ENCODE data around the gene EED.

The EED gene

GRCh38 chr11:86262387-86262786 lies 17.8 kb downstream of the EED start:
- no peak for TF ChIP-seq CTCF (IDR thresholded peaks at IDR 0.05; ENCODE audit: control extremely low read depth, extremely low read depth, low read depth, missing control alignments)
- ChIA-PET POLR2A (no interaction called here), CTCF (interaction anchor here (0.7 to 2.0 kb wide), 2 partner anchors 11 to 221 kb away, joined by 3 to 7 read pairs; no protein-coding TSS in a partner anchor)
- no peak for DNase-seq (ENCODE audit: extremely low spot score)

- TF ChIP-seq CTCF (IDR thresholded peaks at IDR 0.05; ENCODE audit: control extremely low read depth, extremely low read depth, low read depth, missing control alignments), result no peak
- POLR2A ChIA-PET, result no interaction called here
- DNase-seq (ENCODE audit: extremely low spot score), result no peak
- CTCF ChIA-PET, result interaction anchor here (0.8 to 1.5 kb wide), 2 partner anchors 19 to 71 kb away, joined by 3 read pairs; no protein-coding TSS in a partner anchor
Measured at GRCh38 chr11:86264649-86265048, 20.1 kb downstream of the EED start.

GRCh38 chr11:86265194-86265593 lies 20.6 kb downstream of the EED start:
- DNase-seq (ENCODE audit: extremely low spot score), result no peak
- ChIA-PET CTCF (interaction anchor here (1.5 to 1.9 kb wide), 2 partner anchors 22 to 72 kb away, joined by 3 to 5 read pairs; no protein-coding TSS in a partner anchor), POLR2A (no interaction called here)
- no peak for TF ChIP-seq CTCF (IDR thresholded peaks at IDR 0.05; ENCODE audit: control extremely low read depth, extremely low read depth, low read depth, missing control alignments)

GRCh38 chr11:86269645-86270044 lies 25.1 kb downstream of the EED start:
- TF ChIP-seq CTCF (IDR thresholded peaks at IDR 0.05; ENCODE audit: control extremely low read depth, extremely low read depth, low read depth, missing control alignments), result no peak
- ChIA-PET POLR2A (no interaction called here), CTCF (interaction anchor here (1.0 to 1.5 kb wide), 3 partner anchors 11 to 18 kb away, joined by 3 to 4 read pairs (median 3); no protein-coding TSS in a partner anchor)
- no peak for DNase-seq (ENCODE audit: extremely low spot score)

- TF ChIP-seq CTCF (IDR thresholded peaks at IDR 0.05; ENCODE audit: control extremely low read depth, extremely low read depth, low read depth, missing control alignments), result no peak
- ChIA-PET POLR2A (no interaction called here), CTCF (interaction anchor here (0.9 to 1.3 kb wide), 2 partner anchors 15 to 16 kb away, joined by 5 to 6 read pairs; no protein-coding TSS in a partner anchor)
- no peak for DNase-seq (ENCODE audit: extremely low spot score)
Measured at GRCh38 chr11:86274503-86274902, 29.9 kb downstream of the EED start.

- TF ChIP-seq CTCF (IDR thresholded peaks at IDR 0.05; ENCODE audit: control extremely low read depth, extremely low read depth, low read depth, missing control alignments), result no peak
- DNase-seq (ENCODE audit: extremely low spot score), result no peak
- CTCF ChIA-PET, result interaction anchor here (0.9 to 1.3 kb wide), 2 partner anchors 15 kb away, joined by 5 to 6 read pairs; no protein-coding TSS in a partner anchor
- POLR2A ChIA-PET, result no interaction called here
Measured at GRCh38 chr11:86274999-86275398, 30.4 kb downstream of the EED start.

All from GM10248 (cell line).